Medulla oblongata (tissue), 1 donor: ENCODE data around the gene RAB3A.
A peak's percentile ranks its signal among the peaks of the same experiment; 100 is the strongest.

Experiments
- DNase-seq: peaks from one replicate; pipeline ENCODE4 v3.0.0-alpha.2; 2015; ENCODE audit errors: extremely low spot score

RAB3A gene

GRCh38 chr19:18197941-18198340, 5.9 kb downstream of the RAB3A start:
- DNase-seq = no peak

- no peak for DNase-seq
These were observed 6.5 kb downstream of the RAB3A start for GRCh38 chr19:18197306-18197705.

DNA sequence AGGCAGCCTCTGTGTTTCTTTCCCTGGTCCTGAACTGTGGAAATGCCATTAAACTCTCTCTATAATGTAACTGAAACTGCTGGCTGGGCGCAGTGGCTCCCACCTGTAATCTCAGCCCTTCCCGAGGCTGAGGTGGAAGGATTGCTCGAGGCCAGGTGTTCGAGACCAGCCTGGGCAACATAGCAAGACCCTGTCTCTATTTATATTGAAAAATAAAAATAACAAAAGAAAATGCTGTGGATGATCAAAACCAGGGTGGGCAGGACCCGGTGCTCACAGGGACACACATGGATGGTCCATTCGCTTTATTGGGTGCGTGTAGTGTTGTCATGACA, 7.4 kb downstream of the RAB3A start:
- no peak for DNase-seq

- no peak for DNase-seq
These were observed 9.1 kb downstream of the RAB3A start for GRCh38 chr19:18194554-18195238.

GRCh38 chr19:18194181-18194530, 9.7 kb downstream of the RAB3A start:
- no peak for DNase-seq

DNA sequence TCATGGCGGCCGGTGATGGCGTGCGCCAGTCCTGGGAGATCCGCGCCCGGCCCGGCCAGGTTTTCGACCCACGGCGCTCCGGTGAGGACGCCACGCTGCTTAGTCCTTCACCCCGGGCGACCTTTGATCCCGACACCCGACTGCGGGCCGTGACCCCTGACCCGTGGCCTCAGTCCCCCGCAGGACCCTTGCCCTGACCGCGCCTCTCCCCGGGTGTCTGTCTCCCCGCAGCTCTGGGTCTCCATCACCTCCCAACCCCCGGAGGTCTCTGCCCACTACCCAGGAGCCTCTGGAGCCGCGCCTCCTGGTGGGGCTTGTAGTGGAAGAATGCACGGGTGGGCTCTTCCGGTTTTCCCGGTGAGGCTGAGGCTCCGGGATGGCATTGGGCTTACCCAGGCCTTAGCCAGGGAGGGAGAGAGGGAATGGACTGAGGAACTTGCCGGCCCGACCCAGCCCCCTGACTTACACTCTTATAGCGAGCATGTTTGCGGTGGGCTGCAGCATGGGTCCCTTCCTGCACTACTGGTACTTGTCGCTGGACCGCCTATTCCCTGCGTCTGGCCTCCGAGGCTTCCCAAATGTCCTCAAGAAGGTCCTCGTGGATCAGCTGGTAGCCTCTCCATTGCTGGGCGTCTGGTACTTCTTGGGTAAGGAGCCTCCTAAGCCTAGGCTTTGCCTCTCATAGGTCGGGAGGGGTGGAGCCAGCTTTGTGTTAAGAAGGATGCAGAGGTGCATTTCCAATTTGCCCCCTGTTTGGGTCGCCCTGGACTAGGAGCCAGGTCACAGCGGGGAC, 10.3 kb downstream of the RAB3A start:
- DNase-seq = no peak

DNA sequence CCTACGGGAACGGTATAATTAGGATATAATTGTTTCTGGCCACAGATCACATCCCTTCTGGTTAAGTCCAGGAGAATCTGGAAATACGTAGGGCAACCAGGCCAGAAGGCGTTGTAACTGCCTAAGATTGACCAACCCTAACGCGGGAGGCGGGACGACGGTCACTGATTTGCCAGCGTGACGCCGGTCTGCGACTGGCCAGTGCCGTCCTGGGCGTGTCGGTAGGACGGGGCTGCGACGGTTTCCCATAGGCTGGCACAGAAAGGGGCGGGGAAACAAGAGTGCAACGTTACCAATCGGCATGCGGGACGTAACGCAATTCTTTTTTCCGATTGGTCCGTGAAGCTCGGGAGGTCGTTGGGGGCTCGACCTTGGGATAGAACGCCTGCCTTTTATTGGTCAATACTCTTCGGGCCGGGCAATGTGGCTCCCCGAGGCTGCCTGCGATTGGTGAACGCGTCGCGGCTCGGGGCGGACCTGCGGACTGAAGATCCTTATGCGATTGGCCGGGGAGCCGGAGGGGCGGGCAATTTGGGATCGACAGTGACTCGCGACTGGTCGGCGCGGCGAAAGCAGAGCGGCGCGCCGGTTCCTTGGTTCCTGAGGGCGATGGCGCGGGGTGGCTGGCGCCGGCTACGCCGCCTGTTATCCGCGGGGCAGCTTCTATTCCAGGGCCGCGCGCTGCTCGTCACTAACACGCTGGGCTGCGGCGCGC, 11.0 kb downstream of the RAB3A start, which contains the start of gene MPV17L2:
MPV17L2 (plus strand) TSS at position 546 of the 715 bp plus-strand sequence; CDS start at position 610, 64 bp downstream.
- peak; percentile 100 for DNase-seq

DNA sequence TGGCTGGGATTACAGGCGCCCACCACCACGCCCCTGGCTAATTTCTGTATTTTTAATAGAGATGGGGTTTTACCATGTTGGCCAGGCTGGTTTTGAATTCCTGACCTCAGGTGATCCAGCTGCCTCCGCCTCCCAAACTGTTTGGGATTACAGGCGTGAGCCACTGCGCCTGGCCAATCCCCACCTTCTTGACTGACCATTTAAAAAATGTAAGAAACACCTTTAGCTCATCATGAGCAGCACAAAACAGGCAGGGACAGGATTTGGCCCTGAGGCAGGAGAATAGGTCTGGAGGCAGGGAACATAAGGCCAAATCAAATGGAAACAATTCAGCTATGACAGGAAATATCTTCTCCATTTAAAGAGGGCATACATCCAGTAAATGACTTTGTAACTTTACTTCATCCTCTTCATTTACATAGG, 12.2 kb downstream of the RAB3A start:
- DNase-seq = no peak

- no peak for DNase-seq
These were observed 13.6 kb downstream of the RAB3A start for GRCh38 chr19:18190278-18190677.

DNA sequence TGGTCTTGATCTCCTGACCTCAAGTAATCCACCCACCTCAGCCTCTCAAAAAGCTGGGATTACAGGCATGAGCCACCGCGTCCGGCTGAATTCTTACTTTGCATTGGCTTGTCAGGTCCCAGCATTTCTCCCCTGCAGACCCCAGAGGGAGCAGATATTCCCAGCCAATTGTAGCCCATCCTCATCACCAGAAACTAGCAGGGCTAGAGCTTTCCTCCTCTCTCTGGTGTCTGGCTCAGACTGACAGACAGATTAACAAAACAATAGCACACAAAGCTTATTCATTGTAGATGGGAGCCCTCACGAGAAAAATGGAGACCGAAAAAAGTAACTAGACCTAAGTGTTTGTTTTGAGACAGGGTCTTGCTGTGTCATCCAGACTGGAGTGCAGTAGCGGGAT, 18.3 kb downstream of the RAB3A start:
- DNase-seq = no peak

DNA sequence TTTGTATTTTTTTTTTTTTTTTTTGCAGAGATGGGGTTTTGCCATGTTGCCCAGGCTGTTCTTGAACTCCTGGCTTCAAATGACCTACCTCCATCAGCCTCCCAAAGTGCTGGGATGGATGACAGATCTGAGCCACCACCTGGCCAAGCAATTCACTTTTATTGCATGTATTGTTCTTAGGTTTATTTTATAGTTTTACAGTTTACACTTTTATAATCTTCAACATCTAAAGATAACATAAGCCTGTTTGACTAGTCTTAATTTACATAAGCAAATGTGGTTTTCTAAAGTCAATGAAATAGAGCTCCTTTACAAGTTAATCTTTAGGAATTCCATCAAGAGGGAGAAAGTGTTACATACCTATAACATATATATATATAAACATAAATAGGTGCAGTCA, 20.3 kb downstream of the RAB3A start:
- no peak for DNase-seq

GRCh38 chr19:18179957-18180356, 23.9 kb downstream of the RAB3A start:
- DNase-seq = no peak

DNA sequence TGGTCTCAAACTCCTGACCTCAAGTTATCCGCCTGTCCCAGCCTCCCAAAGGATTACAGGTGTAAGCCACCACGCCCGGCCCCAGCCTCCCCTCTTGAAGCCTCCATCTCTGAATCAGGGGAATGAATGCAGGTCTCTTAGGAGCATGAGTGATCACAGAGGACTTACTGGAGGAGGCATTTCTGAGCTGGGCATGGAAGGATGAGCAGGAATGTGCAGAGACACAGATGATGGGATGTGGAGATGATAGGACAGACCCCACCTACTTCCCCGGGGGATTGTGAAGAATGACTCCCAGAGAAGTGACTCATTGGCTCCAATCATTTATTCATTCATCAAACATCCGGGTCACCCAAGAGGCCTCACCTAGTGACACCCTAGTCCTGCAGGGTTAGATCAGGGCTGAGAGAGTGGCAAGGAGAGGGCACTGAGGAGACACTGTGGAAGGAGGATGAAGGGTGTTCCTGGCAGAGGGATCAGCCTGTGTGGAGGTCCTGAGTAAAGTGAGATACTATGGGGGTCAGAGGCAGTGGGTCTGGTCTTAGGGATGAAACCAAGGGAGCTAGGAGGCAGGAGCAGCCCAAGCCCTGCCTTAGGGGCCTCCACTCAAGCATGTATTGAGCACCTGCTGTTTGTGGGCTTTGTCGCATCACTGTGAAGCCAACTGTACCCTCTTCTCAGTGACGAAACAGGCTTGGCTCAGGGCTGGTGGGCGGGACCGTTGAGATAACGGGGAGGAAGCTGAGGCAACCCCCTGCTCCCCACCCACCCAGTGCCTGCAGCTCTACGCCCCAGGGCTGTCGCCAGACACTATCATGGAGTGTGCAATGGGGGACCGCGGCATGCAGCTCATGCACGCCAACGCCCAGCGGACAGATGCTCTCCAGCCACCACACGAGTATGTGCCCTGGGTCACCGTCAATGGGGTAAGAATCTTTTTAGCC, 27.2 kb downstream of the RAB3A start:
- no peak for DNase-seq

DNA sequence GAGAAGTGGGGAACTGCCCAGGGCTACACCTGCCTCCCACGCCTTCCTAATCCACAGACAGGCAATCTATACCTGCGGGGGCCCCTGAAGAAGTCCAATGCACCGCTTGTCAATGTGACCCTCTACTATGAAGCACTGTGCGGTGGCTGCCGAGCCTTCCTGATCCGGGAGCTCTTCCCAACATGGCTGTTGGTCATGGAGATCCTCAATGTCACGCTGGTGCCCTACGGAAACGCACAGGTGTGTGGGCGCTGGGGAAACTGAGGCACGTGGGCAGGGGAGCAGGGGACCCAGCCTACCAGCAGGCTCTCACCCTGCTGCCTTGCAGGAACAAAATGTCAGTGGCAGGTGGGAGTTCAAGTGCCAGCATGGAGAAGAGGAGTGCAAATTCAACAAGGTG, 28.9 kb downstream of the RAB3A start:
- no peak for DNase-seq

GRCh38 chr19:18173572-18174288, 30.1 kb downstream of the RAB3A start, which contains the start of gene IFI30:
Gene IFI30 (plus strand): TSS chr19:18173813. CDS start chr19:18173842, 29 bp downstream.
- peak; percentile 74 for DNase-seq

DNA sequence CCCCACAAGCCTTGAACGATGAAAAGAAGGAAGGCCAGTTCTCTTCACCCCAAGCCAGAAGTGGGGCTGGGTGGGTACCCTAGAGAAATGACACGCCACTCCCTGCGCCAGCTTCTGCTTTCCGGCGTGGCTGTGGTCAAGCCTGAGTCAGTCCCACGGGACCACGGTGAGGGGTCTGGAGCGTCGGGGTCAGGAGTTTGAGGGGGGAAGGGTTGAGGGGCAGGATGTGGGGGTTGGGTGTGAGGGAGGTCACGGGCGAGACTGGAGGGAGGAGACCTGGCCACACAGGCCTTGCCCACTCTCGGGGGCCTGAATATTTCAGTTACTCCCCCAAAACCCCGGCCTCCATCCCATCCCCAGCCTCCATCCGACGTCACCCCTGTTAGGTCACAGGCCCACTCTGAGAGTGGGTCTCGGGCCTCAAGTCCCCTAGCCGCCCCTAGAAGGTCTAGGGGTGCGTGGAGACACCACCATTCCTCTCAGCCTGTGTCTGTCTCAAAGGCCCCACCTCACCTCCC, 30.7 kb downstream of the RAB3A start:
- peak; percentile 67 for DNase-seq

GRCh38 chr19:18172331-18173053, 31.4 kb downstream of the RAB3A start:
- DNase-seq = no peak

DNA sequence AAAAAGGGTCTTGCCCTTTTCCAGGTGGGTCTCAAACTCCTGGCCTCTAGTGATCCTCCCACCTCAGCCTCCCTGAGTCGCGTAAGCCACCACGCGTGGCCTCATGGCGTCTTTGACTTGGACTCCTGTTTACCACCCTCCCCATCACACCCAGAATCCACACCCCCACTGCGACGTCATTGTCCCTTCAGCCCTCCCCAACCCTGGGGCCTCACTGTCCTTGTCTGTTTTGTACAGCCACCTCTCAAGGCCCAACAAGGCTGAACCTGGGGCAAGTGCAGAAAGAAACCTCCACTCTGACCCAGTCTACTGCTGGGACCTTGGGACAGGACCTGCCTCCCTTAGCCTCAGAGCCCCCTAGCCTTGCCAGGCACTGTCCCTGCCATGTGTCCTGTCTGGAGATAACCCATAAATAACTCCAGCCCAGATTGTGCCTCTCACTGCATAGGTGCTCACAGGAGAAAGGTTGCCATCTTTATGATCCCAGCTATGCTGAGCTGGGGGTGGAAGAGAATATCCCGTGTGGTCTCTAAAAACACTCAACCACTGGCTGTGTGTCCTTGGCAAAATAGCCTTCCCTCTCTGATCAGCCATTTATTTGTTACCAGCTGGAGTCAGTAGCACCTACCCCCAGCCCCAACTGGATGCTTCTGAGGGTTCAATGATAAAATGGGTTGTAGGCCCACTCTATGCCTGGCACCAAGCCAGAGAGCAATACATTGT, 32.1 kb downstream of the RAB3A start:
- no peak for DNase-seq

DNA sequence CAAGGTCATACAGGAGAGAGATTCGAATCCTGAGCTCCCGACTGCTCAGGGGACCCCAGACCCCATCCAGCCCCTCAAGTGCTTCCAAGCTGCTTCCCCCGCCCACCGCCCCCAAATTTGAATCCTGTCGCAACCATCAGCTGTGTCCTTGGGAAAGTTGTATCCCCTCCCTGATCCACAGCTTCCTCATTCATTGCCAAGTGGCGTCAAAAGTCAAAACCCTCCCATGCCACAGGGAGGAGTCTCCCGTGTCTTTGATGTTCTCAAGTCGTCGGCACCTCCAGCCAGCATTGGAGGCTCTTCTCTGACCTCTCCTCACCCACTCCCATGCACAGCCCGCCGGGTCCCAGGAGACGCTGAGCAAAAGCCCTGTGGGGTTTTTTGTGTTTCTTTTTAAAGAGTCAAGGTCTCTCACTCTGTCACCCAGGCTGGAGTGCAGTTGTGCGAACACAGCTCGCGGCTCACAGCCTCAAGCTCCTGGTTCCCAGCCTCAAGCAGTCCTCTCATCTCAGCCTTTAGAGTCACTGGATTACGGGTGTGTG, 33.1 kb downstream of the RAB3A start:
- peak; percentile 74 for DNase-seq
